Heart right ventricle (tissue), 16 donors: ENCODE results near the gene BRF1. TPM values are rescaled to one million over a fixed set of nuclear protein-coding genes. Genes with fewer than 3 reads are reported as not detected.
A peak's percentile ranks its signal among the peaks of the same experiment; 100 is the strongest.

Source experiments
- ATAC-seq, 8 donors: fragments of 200-7000 bp; cut with Tn5 transposase; one replicate each; pipeline ENCODE4 v1.9.1; 2020; ENCODE audit warnings: mild to moderate bottlenecking in 8 of 8, moderate library complexity in 8 of 8, moderate number of reproducible peaks in 1 of 8
- DNase-seq, 2 donors: peaks; one replicate each; pipeline ENCODE4 v3.0.0-alpha.2; 2020
- H3K27ac ChIP-seq, 10 donors: fragments of 200-600 bp; sonication (generic) in 2 of 10; one replicate each; pipeline versions ENCODE4 v1.5.0 to v1.8.0; 2020 to 2022; ENCODE audit warnings: mild to moderate bottlenecking in 3 of 10
- H3K27me3 ChIP-seq, 7 donors: fragments of 200-600 bp; one replicate each; pipeline ENCODE4 v1.8.0; 2021 to 2022; ENCODE audit warnings: mild to moderate bottlenecking in 2 of 7
- H3K36me3 ChIP-seq, 9 donors: fragments of 200-600 bp; sonication (generic) in 1 of 9; one replicate each; pipeline versions ENCODE4 v1.5.0 to v1.8.0; 2020 to 2022; ENCODE audit warnings: mild to moderate bottlenecking in 2 of 9
- H3K4me1 ChIP-seq, 9 donors: fragments of 200-600 bp; sonication (generic) in 1 of 9; one replicate each; pipeline versions ENCODE4 v1.5.0 to v1.8.0; 2020 to 2022; ENCODE audit warnings: mild to moderate bottlenecking in 4 of 9
- H3K4me3 ChIP-seq, 10 donors: fragments of 200-600 bp; sonication (generic) in 2 of 10; one replicate each; pipeline versions ENCODE4 v1.5.0 to v1.8.0; 2020 to 2022; ENCODE audit warnings: mild to moderate bottlenecking in 7 of 10, moderate library complexity in 2 of 10
- H3K9me3 ChIP-seq, 11 donors: fragments of 200-600 bp in 10 of 11; sonication (generic) in 2 of 11; one replicate each; pipeline versions ENCODE4 v1.5.0 to v1.8.0; 2013 to 2022; ENCODE audit warnings: mild to moderate bottlenecking in 2 of 11, control low read depth in 1 of 11, moderate library complexity in 1 of 11
- WGBS, 2 donors: extraction: QIAGEN DNeasy Blood & Tissue Kit; methylation state at CpG; one replicate each; pipeline ENCODE4 v1.1.7; 2013; ENCODE audit warnings: inconsistent platforms in 1 of 2; 5-methylcytosine and 5-hydroxymethylcytosine counted together
- intact Hi-C, 10 donors: fragments of 100-400 bp; cut with DNase I; formaldehyde crosslinking; loops; one replicate each; pipeline versions ENCODE4 v1.11.1 to v1.14.2; 2022
- polyA plus RNA-seq, 2 donors: library from polyadenylated mRNA; stranded (reverse); fragments of 200-250 nt; gene quantifications; one replicate each; pipeline ENCODE4 v1.2.3, GENCODE V29; 2013
- total RNA-seq, 10 donors: library from RNA; stranded (reverse); fragmentation: NEBNext Ultra II Directional in 3 of 10; extraction: Animal tissue kit (Norgen Biotek cat#: 25700) in 3 of 10; gene quantifications; one replicate each; pipeline versions ENCODE4 v1.2.1 to v1.2.4, GENCODE V29; 2021 to 2023
- TF ChIP-seq, protein P1 (sequence below), 9 donors: fragments of 200-600 bp; sonication (generic) in 2 of 9; IDR thresholded peaks; one replicate each; pipeline versions ENCODE4 v1.5.0 to v1.8.0; 2021 to 2022; ENCODE audit warnings: antibody characterized with exemption in 9 of 9, mild to moderate bottlenecking in 5 of 9, moderate library complexity in 1 of 9
- donor health status: Arrhythmogenic right ventricular cardiomyopathy.
- donor health status: ischemic (EF 13 %, LVEDD 7.1; RV severe dilation, severe dysfunction).
- donor health status: healthy with polysubstance abuse.
- donor health status: DM: no; HTN: yes; CAD: no.
- donor health status: DM: no; HTN: no; CAD: no.
- donor health status: ischemic (EF 25% LVEDD 6.9; RV normal size, moderate dysfunction).
- donor health status: ischemic (EF 25% LVEDD 5.7; RV mildly dilated, moderate dysfunction).
- donor health status: healthy.
- donor health status: DM: yes; HTN: yes; CAD: no.
- donor health status: Ischemic cardiomyopathy.
- donor health status: ischemic (EF 35%, LVEDD 5.7; RV mildly dilated, moderate dysfunction).
- donor health status: nonischemic (EF 11% LVEDD 7.7; RV severe dilation, severe dysfunction).
- donor health status: DM: yes; HTN: yes; CAD: no.
- donor health status: PGD.
- donor health status: ischemic (EF 29% LVEDD 5.4; RV normal size, mild dysfunction).
- donor health status: nonischemic (EF 23%, LVEDD 6.1; RV moderate dilation, normal function).

Gene BRF1
- total and polyA plus RNA-seq, 12 donors: 12.7 to 30.8 (median 16.2) TPM

DNA sequence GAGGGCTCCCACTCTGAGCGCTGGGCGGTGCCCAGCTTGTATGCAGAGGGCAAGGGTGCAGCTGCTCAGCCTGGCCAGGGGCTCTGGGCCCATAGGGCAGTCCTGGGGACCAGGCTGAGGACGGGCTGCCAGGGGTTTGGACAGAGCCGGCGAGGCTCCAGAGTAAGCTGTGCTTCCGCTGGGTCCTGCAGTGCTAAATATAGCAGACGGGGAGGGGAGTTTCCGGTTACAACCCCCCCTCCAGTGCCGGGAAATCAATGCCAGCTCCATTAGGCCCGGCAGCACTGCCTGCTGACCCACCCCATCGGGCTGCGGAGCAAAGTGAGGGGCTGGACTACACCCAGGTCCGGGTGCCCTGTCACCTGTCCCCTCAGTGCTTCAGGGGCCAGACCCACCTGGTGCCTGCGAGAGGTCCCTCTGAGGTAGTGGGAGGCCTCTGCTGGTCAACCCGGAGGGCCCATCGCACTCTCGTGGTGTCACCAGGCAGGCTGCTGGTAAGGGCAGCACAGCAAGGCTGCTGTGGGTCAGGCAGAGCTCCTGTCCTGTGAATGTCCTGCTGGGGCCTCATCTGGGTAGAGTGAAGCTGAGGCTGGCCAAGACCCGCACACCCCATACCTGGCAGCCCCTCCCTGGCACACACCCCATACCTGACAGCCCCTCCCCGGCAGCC is 129.7 kb downstream of the BRF1 start:
- peak in 6 of 8 donors; percentile 24 to 59 (median 46) for ATAC-seq
- TF ChIP-seq, protein P1, sequence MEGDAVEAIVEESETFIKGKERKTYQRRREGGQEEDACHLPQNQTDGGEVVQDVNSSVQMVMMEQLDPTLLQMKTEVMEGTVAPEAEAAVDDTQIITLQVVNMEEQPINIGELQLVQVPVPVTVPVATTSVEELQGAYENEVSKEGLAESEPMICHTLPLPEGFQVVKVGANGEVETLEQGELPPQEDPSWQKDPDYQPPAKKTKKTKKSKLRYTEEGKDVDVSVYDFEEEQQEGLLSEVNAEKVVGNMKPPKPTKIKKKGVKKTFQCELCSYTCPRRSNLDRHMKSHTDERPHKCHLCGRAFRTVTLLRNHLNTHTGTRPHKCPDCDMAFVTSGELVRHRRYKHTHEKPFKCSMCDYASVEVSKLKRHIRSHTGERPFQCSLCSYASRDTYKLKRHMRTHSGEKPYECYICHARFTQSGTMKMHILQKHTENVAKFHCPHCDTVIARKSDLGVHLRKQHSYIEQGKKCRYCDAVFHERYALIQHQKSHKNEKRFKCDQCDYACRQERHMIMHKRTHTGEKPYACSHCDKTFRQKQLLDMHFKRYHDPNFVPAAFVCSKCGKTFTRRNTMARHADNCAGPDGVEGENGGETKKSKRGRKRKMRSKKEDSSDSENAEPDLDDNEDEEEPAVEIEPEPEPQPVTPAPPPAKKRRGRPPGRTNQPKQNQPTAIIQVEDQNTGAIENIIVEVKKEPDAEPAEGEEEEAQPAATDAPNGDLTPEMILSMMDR (IDR thresholded peaks at IDR 0.05): no peak

DNA sequence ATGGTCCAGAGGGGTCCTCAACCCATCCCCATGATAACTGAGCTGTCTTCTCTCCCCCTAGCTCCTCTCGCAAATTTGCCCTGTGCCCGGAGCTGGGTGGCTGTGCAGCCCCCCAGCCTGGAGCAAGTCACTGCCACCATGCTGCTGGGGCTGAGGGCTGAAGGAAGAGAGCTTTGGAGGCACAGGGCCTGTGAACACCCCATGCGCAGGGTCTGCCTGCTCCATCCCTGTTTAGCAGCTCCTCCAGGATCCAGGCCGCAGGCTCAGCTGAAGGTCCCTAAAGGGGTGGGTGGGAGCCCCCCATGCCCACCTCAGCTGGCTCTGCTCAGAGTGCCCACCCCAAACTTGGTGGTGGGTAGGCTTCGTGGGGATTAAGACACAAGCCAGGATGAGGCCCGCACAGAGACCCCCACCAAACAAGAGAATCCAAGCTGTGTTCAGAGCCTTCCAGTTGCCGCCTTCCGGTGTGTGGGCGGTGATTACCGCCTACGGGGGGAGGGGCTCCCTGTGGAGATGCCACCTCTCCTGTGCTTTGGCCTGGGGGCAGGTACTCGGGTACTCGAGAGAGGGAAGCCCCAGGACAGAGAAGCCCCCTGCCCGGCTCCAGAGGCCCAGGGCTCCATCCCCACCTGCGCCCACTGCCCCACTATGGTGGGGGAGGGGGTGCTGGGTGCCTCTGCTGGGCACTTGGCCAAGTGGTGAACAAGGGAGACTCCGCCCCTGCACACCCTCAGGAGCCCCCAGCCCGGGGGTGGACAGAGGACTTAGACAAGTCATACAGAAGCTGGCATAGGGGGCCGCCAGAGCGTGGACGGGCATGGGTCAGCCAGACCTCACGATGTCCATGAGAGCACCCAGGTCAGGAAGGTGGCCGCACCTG is 130.8 kb downstream of the BRF1 start:
- no peak for DNase-seq
- whole genome bisulfite sequencing, 2 donors: 85 to 86% methylated on average over 22 of the region's 22 CpGs
- H3K27ac ChIP-seq: peak overlapping the region in 9 of 10 donors; percentile 46 to 82 (median 75)
- H3K36me3 ChIP-seq: no peaks in the 10 kb centered on the region
- TF ChIP-seq, protein P1 (IDR thresholded peaks at IDR 0.05): no peak
- H3K4me1 ChIP-seq: peaks cover 18 to 50% (median 46%) of the 10 kb centered on the region in 9 donors
- H3K4me3 ChIP-seq: no peak overlapping the region
- peak in 1 of 8 donors; percentile 2 for ATAC-seq
- H3K9me3 ChIP-seq: no peaks in the 10 kb centered on the region
- peaks cover 0 to 47% (median 9%) of the 10 kb centered on the region in 7 donors for H3K27me3 ChIP-seq
- intact Hi-C loops: loop anchor here in 6 of 10 donors (5.0 to 10.0 kb wide), 3 partner anchors 32 to 78 kb away; no protein-coding TSS in a partner anchor

More for the DNA sequence above, 129.7 kb downstream of the BRF1 start:
- no peak for DNase-seq
- peaks cover 18 to 51% (median 36%) of the 10 kb centered on the region in 9 donors for H3K4me1 ChIP-seq
- H3K27me3 ChIP-seq: peaks cover 0 to 45% (median 8%) of the 10 kb centered on the region in 7 donors
- peak overlapping the region in 9 of 10 donors; percentile 19 to 81 (median 61) for H3K27ac ChIP-seq
- no peaks in the 10 kb centered on the region for H3K9me3 ChIP-seq
- no peak overlapping the region for H3K4me3 ChIP-seq
- intact Hi-C loops: loop anchor here in 1 of 10 donors (5.0 kb wide), 1 partner anchor 79 kb away; no protein-coding TSS in a partner anchor
- H3K36me3 ChIP-seq: no peaks in the 10 kb centered on the region
- 25 to 28% methylated on average over 19 of the region's 19 CpGs for WGBS, 2 donors

DNA sequence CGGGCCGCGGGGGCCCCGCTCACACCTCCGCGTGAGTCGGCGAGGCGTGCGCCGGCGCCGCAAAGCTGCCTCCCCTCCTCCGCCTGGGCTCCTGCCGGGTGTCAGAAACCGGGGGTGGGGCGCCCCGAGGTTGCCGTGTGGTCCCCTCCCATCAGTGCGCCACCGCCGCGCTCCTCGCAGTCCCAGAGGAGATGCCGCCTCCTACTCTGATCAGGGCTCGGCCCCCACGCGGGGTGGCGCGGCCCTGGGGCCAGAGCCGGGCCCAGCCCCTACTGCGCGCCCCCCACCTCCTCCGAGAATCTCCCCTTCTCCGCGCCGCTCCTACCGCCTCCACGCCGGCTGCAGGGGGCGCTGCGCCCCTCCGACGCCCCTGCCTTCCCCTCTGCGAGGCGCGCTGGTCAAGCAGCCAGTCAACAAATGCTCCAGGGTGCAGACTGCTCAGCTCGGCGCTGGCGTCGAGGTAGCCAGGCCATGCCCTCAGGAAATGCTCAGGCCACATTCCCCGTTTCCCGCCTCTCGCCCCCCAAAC is 131.8 kb downstream of the BRF1 start:
- Histone ChIP-seq H3K4me3 (peak overlapping the region in 9 of 10 donors; percentile 32 to 56 (median 44)), H3K27ac (peak overlapping the region in 8 of 10 donors; percentile 52 to 82 (median 78)), H3K36me3 (no peaks in the 10 kb centered on the region), H3K27me3 (peaks cover 0 to 47% (median 9%) of the 10 kb centered on the region in 7 donors), H3K4me1 (peaks cover 18 to 59% (median 49%) of the 10 kb centered on the region in 9 donors), H3K9me3 (no peaks in the 10 kb centered on the region)
- intact Hi-C loops: loop anchor here in 5 of 10 donors (5.0 to 10.0 kb wide), 3 partner anchors 33 to 77 kb away; no protein-coding TSS in a partner anchor
- TF ChIP-seq, protein P1 (IDR thresholded peaks at IDR 0.05): peak; percentile 25 to 70 (median 56)
- WGBS, 2 donors: 15 to 25% methylated on average over 32 to 54 of the region's 54 CpGs
- ATAC-seq: peak; percentile 23 to 57 (median 44)
- DNase-seq: peak; percentile 46 to 56
